WTC11 (cell line): Measurements from ENCODE around the gene EIF4G1.

Experiments used
- ATF2 ChIP-seq: sonication (generic); formaldehyde crosslinking; IDR thresholded peaks from 2 replicates; pipeline ENCODE4 v1.8.1; 2022; ENCODE audit warnings: low read depth, missing genetic modification reagents, borderline replicate concordance
- CTCF ChIP-seq: fragments of 200-600 bp; IDR thresholded peaks from 2 replicates; pipeline ENCODE4 v1.8.0; 2022; ENCODE audit warnings: antibody characterized with exemption
- JUN ChIP-seq: sonication (generic); formaldehyde crosslinking; IDR thresholded peaks from 2 replicates; pipeline ENCODE4 v1.8.0; 2023; ENCODE audit warnings: mild to moderate bottlenecking, missing genetic modification reagents
- KAT7 ChIP-seq: sonication (generic); formaldehyde crosslinking; IDR thresholded peaks from 2 replicates; pipeline ENCODE4 v1.8.1; 2023; ENCODE audit warnings: missing genetic modification reagents, mild to moderate bottlenecking, borderline replicate concordance
- NR3C1 ChIP-seq: sonication (generic); formaldehyde crosslinking; conservative IDR thresholded peaks from 2 replicates; pipeline ENCODE4 v1.8.1; 2023; ENCODE audit warnings: low read depth, mild to moderate bottlenecking, missing genetic modification reagents
- SP1 ChIP-seq: sonication (generic); formaldehyde crosslinking; conservative IDR thresholded peaks from 2 replicates; pipeline ENCODE4 v1.8.1; 2022; ENCODE audit warnings: missing genetic modification reagents
- TCF7 ChIP-seq: sonication (generic); formaldehyde crosslinking; IDR thresholded peaks from 2 replicates; pipeline ENCODE4 v1.8.0; 2022; ENCODE audit warnings: mild to moderate bottlenecking, low read depth, missing genetic modification reagents, moderate library complexity
- ZNF263 ChIP-seq: sonication (generic); formaldehyde crosslinking; IDR thresholded peaks from 2 replicates; pipeline ENCODE4 v1.8.1; 2022; ENCODE audit warnings: low read depth, mild to moderate bottlenecking, moderate library complexity, missing genetic modification reagents
- ZNF416 ChIP-seq: fragments of 250-450 bp; sonication (Bioruptor Pico); IDR thresholded peaks from 2 replicates; pipeline ENCODE4 v1.9.0; 2021; ENCODE audit warnings: mild to moderate bottlenecking, inconsistent platforms
- TF ChIP-seq, protein P1 (sequence below): sonication (generic); formaldehyde crosslinking; IDR thresholded peaks from 2 replicates; pipeline ENCODE4 v1.8.1; 2023; ENCODE audit warnings: mild to moderate bottlenecking, missing genetic modification reagents, moderate library complexity

GRCh38 chr3:184384342-184384741, 69.9 kb downstream of the EIF4G1 start:
- TF ChIP-seq ZNF263 (CRISPR knock-in tag) (no peak), CTCF (no peak), ATF2 (CRISPR knock-in tag) (no peak), SP1 (no peak), NR3C1 (CRISPR knock-in tag) (no peak), ZNF416 (CRISPR knock-in tag) (no peak), TCF7 (CRISPR knock-in tag) (no peak), JUN (CRISPR knock-in tag) (no peak), KAT7 (CRISPR knock-in tag) (no peak)
- TF ChIP-seq, protein P1, sequence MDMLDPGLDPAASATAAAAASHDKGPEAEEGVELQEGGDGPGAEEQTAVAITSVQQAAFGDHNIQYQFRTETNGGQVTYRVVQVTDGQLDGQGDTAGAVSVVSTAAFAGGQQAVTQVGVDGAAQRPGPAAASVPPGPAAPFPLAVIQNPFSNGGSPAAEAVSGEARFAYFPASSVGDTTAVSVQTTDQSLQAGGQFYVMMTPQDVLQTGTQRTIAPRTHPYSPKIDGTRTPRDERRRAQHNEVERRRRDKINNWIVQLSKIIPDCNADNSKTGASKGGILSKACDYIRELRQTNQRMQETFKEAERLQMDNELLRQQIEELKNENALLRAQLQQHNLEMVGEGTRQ (CRISPR knock-in tag), result no peak
